Lower lobe of right lung (tissue), 2 donors: ENCODE measurements around the gene LPO. TPM values are rescaled to one million over a fixed set of nuclear protein-coding genes. Genes with fewer than 3 reads are reported as not detected.

Source experiments
- ATAC-seq, 2 donors: fragments of 200-7000 bp; cut with Tn5 transposase; one replicate each; pipeline ENCODE4 v1.9.1; 2020 to 2022; ENCODE audit warnings: mild to moderate bottlenecking in 2 of 2, moderate library complexity in 2 of 2
- DNase-seq: peaks from one replicate; pipeline ENCODE4 v3.0.0-alpha.2; 2020
- H3K27ac ChIP-seq: fragments of 200-600 bp; one replicate; pipeline ENCODE4 v1.8.0; 2022
- H3K27me3 ChIP-seq: fragments of 200-600 bp; one replicate; pipeline ENCODE4 v1.8.0; 2022; ENCODE audit warnings: low read depth
- H3K36me3 ChIP-seq: fragments of 200-600 bp; one replicate; pipeline ENCODE4 v1.8.0; 2022; ENCODE audit warnings: mild to moderate bottlenecking
- H3K4me1 ChIP-seq: fragments of 200-600 bp; one replicate; pipeline ENCODE4 v1.8.0; 2022
- H3K4me3 ChIP-seq: fragments of 200-600 bp; one replicate; pipeline ENCODE4 v1.8.0; 2022; ENCODE audit warnings: mild to moderate bottlenecking
- H3K9me3 ChIP-seq: fragments of 200-600 bp; one replicate; pipeline ENCODE4 v1.8.0; 2022
- CTCF ChIP-seq: fragments of 200-600 bp; IDR thresholded peaks from one replicate; pipeline ENCODE4 v1.8.0; 2022; ENCODE audit warnings: antibody characterized with exemption, mild to moderate bottlenecking
- intact Hi-C: fragments of 100-400 bp; cut with DNase I; formaldehyde crosslinking; loops from one replicate; pipeline ENCODE4 v1.11.0; 2022
- total RNA-seq: library from RNA; stranded (reverse); fragmentation: NEBNext Ultra II Directional; extraction: Animal tissue kit (Norgen Biotek cat#: 25700); gene quantifications from one replicate; pipeline ENCODE4 v1.2.1, GENCODE V29; 2021
- donor health status: DM: no; HTN: yes; CAD: no; lungs with severe emphysema.

The LPO gene
- total RNA-seq, 1 donor from 2014 or later: not detected

DNA sequence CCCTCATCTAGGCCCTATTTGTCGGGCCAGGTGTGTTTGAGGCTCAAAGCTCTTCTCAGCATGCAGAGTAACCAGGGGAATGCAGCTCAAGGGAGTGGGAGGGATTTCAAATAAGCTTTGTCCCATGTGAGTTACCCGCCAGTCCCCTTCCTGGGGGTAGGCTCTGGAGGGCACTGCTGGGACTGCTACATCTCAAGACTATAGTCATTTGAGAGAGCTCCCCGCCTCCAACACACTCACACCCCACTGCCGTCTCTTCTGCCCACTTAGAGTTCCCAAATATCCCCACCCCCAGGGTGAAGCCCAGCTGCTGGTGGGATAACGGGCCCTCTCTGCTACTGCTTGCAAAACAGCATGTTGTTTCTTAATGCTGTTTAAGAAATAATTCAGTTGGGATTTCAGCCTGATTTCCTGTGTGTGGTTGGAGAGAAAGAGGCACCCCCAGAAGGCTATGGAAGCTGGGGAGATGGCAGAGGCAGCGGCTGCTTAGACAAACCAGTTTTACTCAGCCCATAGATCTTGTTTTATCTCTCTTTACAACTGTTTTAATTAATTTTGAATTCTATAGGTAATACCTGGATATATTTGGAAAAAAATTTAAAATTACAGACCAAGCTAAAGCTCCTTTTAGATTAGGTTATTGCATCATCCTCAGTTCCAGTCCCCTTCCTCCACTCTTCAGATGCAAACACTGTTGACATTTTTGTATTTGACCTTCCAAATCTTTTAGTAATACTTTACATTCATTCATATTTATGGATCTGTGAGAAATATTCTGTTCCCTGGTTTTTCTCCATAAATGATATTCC lies 46.4 kb downstream of the LPO start:
- intact Hi-C loops: no loop called here
- H3K27me3 ChIP-seq: peaks cover 23% of the 10 kb centered on the region

DNA sequence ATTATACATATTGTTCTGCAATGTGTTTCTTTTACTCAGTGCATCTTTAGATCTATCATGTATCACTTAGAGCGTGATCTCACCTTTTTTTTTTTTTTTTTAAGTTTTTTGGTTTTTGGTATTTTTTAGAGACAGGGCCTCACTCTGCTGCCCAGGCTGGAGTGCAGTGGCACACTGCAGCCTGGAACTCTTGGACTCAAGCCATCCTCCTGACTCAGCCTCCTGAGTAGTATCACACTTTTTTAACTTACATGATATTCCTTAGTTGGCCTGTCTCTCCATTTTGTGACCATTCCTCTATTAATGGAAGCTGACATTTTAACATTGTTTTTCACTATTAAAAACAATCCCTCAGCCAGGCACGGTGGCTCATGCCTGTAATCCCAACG lies 47.0 kb downstream of the LPO start:
- no peak overlapping the region for H3K27ac ChIP-seq
- intact Hi-C loops: no loop called here
- no peak overlapping the region for H3K4me3 ChIP-seq
- no peak for TF ChIP-seq CTCF
- no peaks in the 10 kb centered on the region for H3K9me3 ChIP-seq
- H3K27me3 ChIP-seq: peaks cover 19% of the 10 kb centered on the region
- no peak for ATAC-seq
- DNase-seq: no peak
- H3K4me1 ChIP-seq: no peaks in the 10 kb centered on the region
- H3K36me3 ChIP-seq: no peaks in the 10 kb centered on the region

More for the DNA sequence above, 46.4 kb downstream of the LPO start:
- Histone ChIP-seq H3K4me1 (no peaks in the 10 kb centered on the region), H3K9me3 (no peaks in the 10 kb centered on the region), H3K27ac (no peak overlapping the region), H3K4me3 (no peak overlapping the region), H3K36me3 (no peaks in the 10 kb centered on the region)
- DNase-seq (no peak), ATAC-seq (no peak)
- no peak for TF ChIP-seq CTCF

GRCh38 chr17:58289869-58290268 lies 51.5 kb downstream of the LPO start:
- ATAC-seq (no peak), DNase-seq (no peak)
- Histone ChIP-seq H3K9me3 (no peaks in the 10 kb centered on the region), H3K27ac (no peak overlapping the region), H3K36me3 (no peaks in the 10 kb centered on the region), H3K4me3 (no peak overlapping the region), H3K4me1 (no peaks in the 10 kb centered on the region), H3K27me3 (peaks cover 18% of the 10 kb centered on the region)
- TF ChIP-seq CTCF: no peak
- intact Hi-C loops: no loop called here

- ATAC-seq (no peak), DNase-seq (no peak)
- no peak for TF ChIP-seq CTCF
- Histone ChIP-seq H3K9me3 (no peaks in the 10 kb centered on the region), H3K36me3 (no peaks in the 10 kb centered on the region), H3K27me3 (peaks cover 16% of the 10 kb centered on the region), H3K27ac (no peak overlapping the region), H3K4me3 (no peak overlapping the region), H3K4me1 (no peaks in the 10 kb centered on the region)
- intact Hi-C loops: no loop called here
These were observed 52.9 kb downstream of the LPO start for GRCh38 chr17:58291246-58291645.

DNA sequence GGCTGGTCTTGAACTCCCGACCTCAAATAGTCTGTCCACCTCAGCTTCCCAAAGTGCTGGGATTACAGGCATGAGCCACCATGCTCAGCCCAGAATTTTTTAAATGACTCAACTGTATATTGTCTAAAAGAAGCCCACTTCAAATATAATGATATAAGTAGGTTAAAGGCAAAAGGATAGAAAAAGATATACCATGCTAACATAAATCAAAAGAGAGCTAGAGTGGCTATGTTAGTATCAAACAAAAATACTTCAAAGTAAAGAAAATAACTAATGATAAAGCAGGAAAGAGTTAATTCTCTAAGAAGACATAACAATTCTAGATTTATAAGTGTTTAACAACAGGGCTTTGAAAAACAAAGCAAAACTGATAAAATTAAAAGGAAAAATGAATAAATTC lies 55.6 kb downstream of the LPO start:
- Histone ChIP-seq H3K4me1 (no peaks in the 10 kb centered on the region), H3K27ac (no peak overlapping the region), H3K4me3 (no peak overlapping the region), H3K36me3 (no peaks in the 10 kb centered on the region), H3K9me3 (no peaks in the 10 kb centered on the region), H3K27me3 (no peaks in the 10 kb centered on the region)
- intact Hi-C loops: no loop called here
- DNase-seq (no peak), ATAC-seq (no peak)
- TF ChIP-seq CTCF: no peak
